A673 (cell line): Measurements from ENCODE around the gene CD3D. TPM values are rescaled to one million over a fixed set of nuclear protein-coding genes. Genes with fewer than 3 reads are reported as not detected.

Source experiments
- BruUV-seq: library from RNA; stranded (reverse); fragments of 400-500 nt; replicated peaks from 2 replicates; lab custom pipeline; 2021; lab: Mats Ljungman, UMichigan
- CTCF ChIA-PET: fragments of 300-600 bp; sonication (Branson Sonifier 250); formaldehyde crosslinking; loops from one replicate; lab custom pipeline; 2022; ENCODE audit warnings: antibody characterized with exemption; lab: Charles Lee
- POLR2A ChIA-PET: fragments of 300-600 bp; sonication (Branson Sonifier 250); formaldehyde crosslinking; loops from one replicate; lab custom pipeline; 2022; ENCODE audit warnings: antibody characterized with exemption; ENCODE audit not compliant: low non-redundant PET; lab: Charles Lee
- DNase-seq: peaks from one replicate; pipeline ENCODE4 v3.0.0-alpha.2; 2015; ENCODE audit warnings: low spot score
- H3K27ac ChIP-seq: fragments of 200-600 bp; sonication (generic); 2 replicates; pipeline ENCODE4 v1.5.1; 2016; ENCODE audit warnings: mixed run types, low read depth, mild to moderate bottlenecking, mixed read lengths, antibody characterized with exemption, low read length; ENCODE audit not compliant: poor library complexity, severe bottlenecking
- H3K27me3 ChIP-seq: fragments of 200-600 bp; sonication (generic); replicated peaks from 2 replicates; pipeline ENCODE4 v1.6.1; 2017; ENCODE audit warnings: mixed run types, low read depth, mild to moderate bottlenecking, mixed read lengths, antibody characterized with exemption, low read length; ENCODE audit not compliant: insufficient read depth, poor library complexity
- H3K36me3 ChIP-seq: fragments of 200-600 bp; sonication (generic); 2 replicates; pipeline ENCODE4 v1.6.1; 2016; ENCODE audit warnings: mixed run types, mild to moderate bottlenecking, mixed read lengths, antibody characterized with exemption, low read length; ENCODE audit not compliant: insufficient read depth, poor library complexity, severe bottlenecking
- H3K4me1 ChIP-seq: fragments of 200-600 bp; sonication (generic); 2 replicates; pipeline ENCODE4 v1.6.1; 2017; ENCODE audit warnings: mixed run types, mild to moderate bottlenecking, mixed read lengths, antibody characterized with exemption, low read length; ENCODE audit not compliant: insufficient read depth, poor library complexity, severe bottlenecking
- H3K4me3 ChIP-seq: fragments of 200-600 bp; sonication (generic); 2 replicates; pipeline ENCODE4 v1.5.1; 2016; ENCODE audit warnings: low read depth, mixed run types, mild to moderate bottlenecking, mixed read lengths, low read length; ENCODE audit not compliant: poor library complexity, severe bottlenecking
- H3K9me3 ChIP-seq: fragments of 200-600 bp; sonication (generic); 2 replicates; pipeline ENCODE4 v1.6.1; 2016; ENCODE audit warnings: mixed run types, low read depth, mild to moderate bottlenecking, mixed read lengths, antibody characterized with exemption, low read length; ENCODE audit not compliant: poor library complexity, severe bottlenecking
- EZH2 ChIP-seq: fragments of 200-600 bp; sonication (generic); IDR thresholded peaks from 2 replicates; pipeline ENCODE4 v1.6.1; 2017; ENCODE audit warnings: borderline replicate concordance, low read depth, mild to moderate bottlenecking, mixed read lengths, antibody characterized with exemption, low read length; ENCODE audit not compliant: poor library complexity, severe bottlenecking
- intact Hi-C: fragments of 100-400 bp; cut with micrococcal nuclease; formaldehyde crosslinking; loops from one replicate; pipeline ENCODE4 v1.10.0; 2022; ENCODE audit not compliant: unreplicated experiment
- total RNA-seq: library from RNA; stranded (reverse); gene quantifications from 2 replicates; pipeline ENCODE4 v1.2.3, GENCODE V29; 2021
- TF ChIP-seq, protein P1 (sequence below): fragments of 300-800, 200-600 bp; sonication (generic); conservative IDR thresholded peaks from 2 replicates; pipeline ENCODE4 v1.5.1; 2017; ENCODE audit warnings: low read depth, mild to moderate bottlenecking, antibody characterized with exemption, low read length, moderate library complexity, mixed read lengths

Gene CD3D
- total RNA-seq, 1 experiment from 2014 or later: not detected

DNA sequence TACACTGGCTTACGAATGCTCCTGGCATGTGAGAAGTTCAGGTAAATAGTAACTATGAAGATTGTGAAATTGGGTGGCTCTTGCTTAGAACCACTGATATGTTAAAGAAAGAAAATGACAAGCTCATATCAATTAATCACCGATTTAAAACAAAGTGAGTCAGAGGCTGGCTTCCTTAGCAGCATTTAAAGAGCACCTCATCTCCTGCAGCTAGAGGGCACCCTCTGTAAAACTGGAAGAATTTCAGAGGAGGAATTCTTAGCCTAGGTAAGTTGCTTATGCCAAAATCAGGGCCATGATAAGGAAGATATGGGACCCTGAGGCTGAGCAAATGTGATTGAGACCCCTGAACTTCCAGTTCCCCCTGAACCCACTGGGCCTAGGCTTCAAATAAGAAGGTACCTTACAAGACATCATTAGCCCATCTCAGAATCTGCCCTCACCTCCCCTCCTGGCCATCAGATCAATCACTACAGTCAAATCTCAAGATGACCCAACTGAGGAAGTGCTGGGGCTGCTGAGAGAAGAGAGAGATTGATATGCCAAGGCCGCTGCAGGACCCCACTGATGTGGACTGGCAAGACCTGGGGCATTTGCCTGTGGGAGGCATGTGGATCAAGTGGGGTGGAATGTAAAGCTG lies 46.6 kb downstream of the CD3D start:
- BruUV-seq: no TSS peak
- Histone ChIP-seq H3K4me3 (no peak overlapping the region), H3K4me1 (no peaks in the 10 kb centered on the region), H3K27ac (no peak overlapping the region), H3K9me3 (no peaks in the 10 kb centered on the region), H3K27me3 (peaks cover 22% of the 10 kb centered on the region), H3K36me3 (no peaks in the 10 kb centered on the region)
- ChIA-PET CTCF (interaction anchor here (0.8 kb wide), 1 partner anchor 226 kb away, joined by 4 read pairs; no protein-coding TSS in a partner anchor), POLR2A (no interaction called here)
- intact Hi-C loops: loop anchor here (10.0 kb wide), 1 partner anchor 189 kb away; no protein-coding TSS in a partner anchor
- peak; percentile 48 for DNase-seq
- no peak for TF ChIP-seq EZH2
- TF ChIP-seq, protein P1, sequence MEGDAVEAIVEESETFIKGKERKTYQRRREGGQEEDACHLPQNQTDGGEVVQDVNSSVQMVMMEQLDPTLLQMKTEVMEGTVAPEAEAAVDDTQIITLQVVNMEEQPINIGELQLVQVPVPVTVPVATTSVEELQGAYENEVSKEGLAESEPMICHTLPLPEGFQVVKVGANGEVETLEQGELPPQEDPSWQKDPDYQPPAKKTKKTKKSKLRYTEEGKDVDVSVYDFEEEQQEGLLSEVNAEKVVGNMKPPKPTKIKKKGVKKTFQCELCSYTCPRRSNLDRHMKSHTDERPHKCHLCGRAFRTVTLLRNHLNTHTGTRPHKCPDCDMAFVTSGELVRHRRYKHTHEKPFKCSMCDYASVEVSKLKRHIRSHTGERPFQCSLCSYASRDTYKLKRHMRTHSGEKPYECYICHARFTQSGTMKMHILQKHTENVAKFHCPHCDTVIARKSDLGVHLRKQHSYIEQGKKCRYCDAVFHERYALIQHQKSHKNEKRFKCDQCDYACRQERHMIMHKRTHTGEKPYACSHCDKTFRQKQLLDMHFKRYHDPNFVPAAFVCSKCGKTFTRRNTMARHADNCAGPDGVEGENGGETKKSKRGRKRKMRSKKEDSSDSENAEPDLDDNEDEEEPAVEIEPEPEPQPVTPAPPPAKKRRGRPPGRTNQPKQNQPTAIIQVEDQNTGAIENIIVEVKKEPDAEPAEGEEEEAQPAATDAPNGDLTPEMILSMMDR: peak; percentile 69

DNA sequence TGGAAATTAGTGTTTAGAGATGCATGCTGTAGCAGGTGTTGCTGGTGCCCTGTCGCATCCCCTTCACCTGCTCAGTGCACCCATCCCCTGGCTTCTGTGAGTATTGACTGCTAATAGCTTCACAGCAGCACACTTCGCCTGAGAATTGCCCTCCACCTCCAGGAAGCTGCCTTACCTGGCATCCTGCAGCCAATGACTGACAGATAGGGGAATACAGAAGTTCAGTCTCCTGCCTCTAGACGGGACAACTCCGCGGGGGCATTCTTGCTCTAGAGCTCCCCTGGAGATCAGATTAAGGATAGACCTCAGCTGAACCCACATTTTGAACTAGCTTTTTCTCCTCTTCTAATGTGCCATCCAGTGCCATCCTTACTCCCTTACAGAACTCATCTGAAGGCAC lies 47.3 kb downstream of the CD3D start:
- peaks cover 15% of the 10 kb centered on the region for H3K27me3 ChIP-seq
- CTCF ChIA-PET: interaction anchor here (0.5 to 0.8 kb wide), 2 partner anchors 227 to 274 kb away, joined by 4 read pairs; no protein-coding TSS in a partner anchor
- TF ChIP-seq, protein P1: no peak
- no peak for TF ChIP-seq EZH2
- no peaks in the 10 kb centered on the region for H3K4me1 ChIP-seq
- no peak overlapping the region for H3K27ac ChIP-seq
- POLR2A ChIA-PET: no interaction called here
- no peak overlapping the region for H3K4me3 ChIP-seq
- no peaks in the 10 kb centered on the region for H3K36me3 ChIP-seq
- no peaks in the 10 kb centered on the region for H3K9me3 ChIP-seq
- BruUV-seq: no TSS peak
- intact Hi-C loops: loop anchor here (10.0 kb wide), 1 partner anchor 190 kb away; no protein-coding TSS in a partner anchor
- DNase-seq: peak; percentile 11

DNA sequence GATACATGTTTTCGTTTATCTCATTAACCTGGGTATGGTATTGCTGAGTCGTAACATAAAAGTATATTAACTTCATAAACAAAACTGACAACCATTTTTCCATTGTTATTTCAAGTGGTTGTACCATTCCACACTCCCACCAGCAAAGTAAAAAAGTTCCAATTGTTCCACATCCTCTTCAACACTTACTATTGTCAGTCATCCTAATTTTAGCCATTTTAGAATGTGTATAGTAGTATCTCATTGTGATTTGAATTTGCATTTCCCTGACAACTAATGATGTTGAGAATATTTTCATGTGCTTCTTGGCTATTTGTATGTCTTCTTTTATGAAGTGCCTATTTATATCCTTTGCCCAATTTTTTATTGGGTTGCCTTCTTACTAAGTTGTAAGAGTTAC lies 48.5 kb downstream of the CD3D start:
- no peak for DNase-seq
- CTCF ChIA-PET: interaction anchor here (0.6 kb wide), 1 partner anchor 30 kb away, joined by 17 read pairs; no protein-coding TSS in a partner anchor
- no TSS peak for BruUV-seq
- H3K27ac ChIP-seq: no peak overlapping the region
- H3K4me3 ChIP-seq: no peak overlapping the region
- H3K9me3 ChIP-seq: no peaks in the 10 kb centered on the region
- intact Hi-C loops: loop anchor here (10.0 kb wide), 1 partner anchor 191 kb away; no protein-coding TSS in a partner anchor
- no peaks in the 10 kb centered on the region for H3K36me3 ChIP-seq
- TF ChIP-seq EZH2: no peak
- TF ChIP-seq, protein P1: no peak
- H3K4me1 ChIP-seq: no peaks in the 10 kb centered on the region
- peaks cover 15% of the 10 kb centered on the region for H3K27me3 ChIP-seq
- POLR2A ChIA-PET: no interaction called here
